Measurements from ENCODE around the gene CSRP1. TPM values are rescaled to one million over a fixed set of nuclear protein-coding genes. Genes with fewer than 3 reads are reported as not detected.
"Not testable (repeated sequence)": the region's sequence is repeated elsewhere in the genome, so short reads cannot be mapped to it uniquely, and the experiment has no call there.

The CSRP1 gene
- total RNA-seq, 1 experiment from 2014 or later, result 14.3 TPM

DNA sequence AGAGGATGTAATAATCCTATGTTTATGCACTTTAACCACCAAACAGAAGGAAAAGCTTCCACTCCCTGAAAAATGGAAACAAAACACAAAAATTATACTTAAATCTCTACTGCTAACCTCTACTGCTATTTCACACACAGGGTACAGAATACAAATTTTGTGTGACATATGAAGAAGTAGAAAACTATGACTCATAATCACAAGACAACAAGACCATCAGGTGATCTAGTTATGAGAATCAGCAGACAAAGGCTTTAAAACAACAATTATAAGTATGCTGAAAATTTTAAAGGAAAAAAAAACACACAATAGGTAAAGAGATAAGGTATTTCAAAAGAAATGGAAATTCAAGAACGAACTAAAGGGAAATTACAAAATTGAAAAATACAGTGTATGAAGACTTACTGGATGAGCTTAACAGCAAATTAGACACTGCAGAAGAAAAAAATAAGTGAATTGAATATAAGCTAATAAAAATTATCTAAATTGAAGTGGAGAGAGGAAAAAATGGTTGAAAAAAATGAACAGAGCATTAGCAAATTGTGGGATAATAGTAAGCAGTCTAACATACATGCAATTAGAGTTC is 18.4 kb upstream of the CSRP1 start:
- ChIA-PET CTCF (interaction anchor here (1.0 kb wide), 1 partner anchor 13 kb away, joined by 7 read pairs; no protein-coding TSS in a partner anchor), POLR2A (no interaction called here)
- Mint-ChIP-seq H3K4me1 (peaks cover 4% of the 10 kb centered on the region), H3K27ac (no peak overlapping the region), H3K36me3 (peaks cover 3% of the 10 kb centered on the region; the same call in 1 of the 2 replicates), H3K9me3 (peaks cover 13% of the 10 kb centered on the region), H3K27me3 (ENCODE audit: low read depth) (no peaks in the 10 kb centered on the region), H3K4me3 (no peak overlapping the region)
- no peak for ATAC-seq
- DNase-seq (ENCODE audit: low spot score), result no peak
- TF ChIP-seq ZNF263 (CRISPR knock-in tag; IDR thresholded peaks at IDR 0.05; ENCODE audit: low read depth), result no peak
- no peak for TF ChIP-seq FOXK1 (CRISPR knock-in tag; IDR thresholded peaks at IDR 0.05)
- no peak for TF ChIP-seq TP53 (CRISPR knock-in tag; IDR thresholded peaks at IDR 0.05)
- TF ChIP-seq CBFB (CRISPR knock-in tag; IDR thresholded peaks at IDR 0.05; ENCODE audit: low read depth), result no peak
- TF ChIP-seq E2F4 (CRISPR knock-in tag; IDR thresholded peaks at IDR 0.05; ENCODE audit: borderline replicate concordance, low read depth), result no peak
- TF ChIP-seq CDX4 (CRISPR knock-in tag; IDR thresholded peaks at IDR 0.05; ENCODE audit: borderline replicate concordance), result no peak
- TF ChIP-seq, protein P1, sequence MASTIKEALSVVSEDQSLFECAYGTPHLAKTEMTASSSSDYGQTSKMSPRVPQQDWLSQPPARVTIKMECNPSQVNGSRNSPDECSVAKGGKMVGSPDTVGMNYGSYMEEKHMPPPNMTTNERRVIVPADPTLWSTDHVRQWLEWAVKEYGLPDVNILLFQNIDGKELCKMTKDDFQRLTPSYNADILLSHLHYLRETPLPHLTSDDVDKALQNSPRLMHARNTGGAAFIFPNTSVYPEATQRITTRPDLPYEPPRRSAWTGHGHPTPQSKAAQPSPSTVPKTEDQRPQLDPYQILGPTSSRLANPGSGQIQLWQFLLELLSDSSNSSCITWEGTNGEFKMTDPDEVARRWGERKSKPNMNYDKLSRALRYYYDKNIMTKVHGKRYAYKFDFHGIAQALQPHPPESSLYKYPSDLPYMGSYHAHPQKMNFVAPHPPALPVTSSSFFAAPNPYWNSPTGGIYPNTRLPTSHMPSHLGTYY (CRISPR knock-in tag; IDR thresholded peaks at IDR 0.05), result no peak
- TF ChIP-seq, protein P2, sequence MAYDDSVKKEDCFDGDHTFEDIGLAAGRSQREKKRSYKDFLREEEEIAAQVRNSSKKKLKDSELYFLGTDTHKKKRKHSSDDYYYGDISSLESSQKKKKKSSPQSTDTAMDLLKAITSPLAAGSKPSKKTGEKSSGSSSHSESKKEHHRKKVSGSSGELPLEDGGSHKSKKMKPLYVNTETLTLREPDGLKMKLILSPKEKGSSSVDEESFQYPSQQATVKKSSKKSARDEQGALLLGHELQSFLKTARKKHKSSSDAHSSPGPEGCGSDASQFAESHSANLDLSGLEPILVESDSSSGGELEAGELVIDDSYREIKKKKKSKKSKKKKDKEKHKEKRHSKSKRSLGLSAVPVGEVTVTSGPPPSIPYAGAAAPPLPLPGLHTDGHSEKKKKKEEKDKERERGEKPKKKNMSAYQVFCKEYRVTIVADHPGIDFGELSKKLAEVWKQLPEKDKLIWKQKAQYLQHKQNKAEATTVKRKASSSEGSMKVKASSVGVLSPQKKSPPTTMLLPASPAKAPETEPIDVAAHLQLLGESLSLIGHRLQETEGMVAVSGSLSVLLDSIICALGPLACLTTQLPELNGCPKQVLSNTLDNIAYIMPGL (CRISPR knock-in tag; IDR thresholded peaks at IDR 0.05), result no peak
- TF ChIP-seq, protein P3, sequence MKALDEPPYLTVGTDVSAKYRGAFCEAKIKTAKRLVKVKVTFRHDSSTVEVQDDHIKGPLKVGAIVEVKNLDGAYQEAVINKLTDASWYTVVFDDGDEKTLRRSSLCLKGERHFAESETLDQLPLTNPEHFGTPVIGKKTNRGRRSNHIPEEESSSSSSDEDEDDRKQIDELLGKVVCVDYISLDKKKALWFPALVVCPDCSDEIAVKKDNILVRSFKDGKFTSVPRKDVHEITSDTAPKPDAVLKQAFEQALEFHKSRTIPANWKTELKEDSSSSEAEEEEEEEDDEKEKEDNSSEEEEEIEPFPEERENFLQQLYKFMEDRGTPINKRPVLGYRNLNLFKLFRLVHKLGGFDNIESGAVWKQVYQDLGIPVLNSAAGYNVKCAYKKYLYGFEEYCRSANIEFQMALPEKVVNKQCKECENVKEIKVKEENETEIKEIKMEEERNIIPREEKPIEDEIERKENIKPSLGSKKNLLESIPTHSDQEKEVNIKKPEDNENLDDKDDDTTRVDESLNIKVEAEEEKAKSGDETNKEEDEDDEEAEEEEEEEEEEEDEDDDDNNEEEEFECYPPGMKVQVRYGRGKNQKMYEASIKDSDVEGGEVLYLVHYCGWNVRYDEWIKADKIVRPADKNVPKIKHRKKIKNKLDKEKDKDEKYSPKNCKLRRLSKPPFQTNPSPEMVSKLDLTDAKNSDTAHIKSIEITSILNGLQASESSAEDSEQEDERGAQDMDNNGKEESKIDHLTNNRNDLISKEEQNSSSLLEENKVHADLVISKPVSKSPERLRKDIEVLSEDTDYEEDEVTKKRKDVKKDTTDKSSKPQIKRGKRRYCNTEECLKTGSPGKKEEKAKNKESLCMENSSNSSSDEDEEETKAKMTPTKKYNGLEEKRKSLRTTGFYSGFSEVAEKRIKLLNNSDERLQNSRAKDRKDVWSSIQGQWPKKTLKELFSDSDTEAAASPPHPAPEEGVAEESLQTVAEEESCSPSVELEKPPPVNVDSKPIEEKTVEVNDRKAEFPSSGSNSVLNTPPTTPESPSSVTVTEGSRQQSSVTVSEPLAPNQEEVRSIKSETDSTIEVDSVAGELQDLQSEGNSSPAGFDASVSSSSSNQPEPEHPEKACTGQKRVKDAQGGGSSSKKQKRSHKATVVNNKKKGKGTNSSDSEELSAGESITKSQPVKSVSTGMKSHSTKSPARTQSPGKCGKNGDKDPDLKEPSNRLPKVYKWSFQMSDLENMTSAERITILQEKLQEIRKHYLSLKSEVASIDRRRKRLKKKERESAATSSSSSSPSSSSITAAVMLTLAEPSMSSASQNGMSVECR (CRISPR knock-in tag; IDR thresholded peaks at IDR 0.05; ENCODE audit: borderline replicate concordance), result no peak
- no peak for TF ChIP-seq ZNF425 (CRISPR knock-in tag; conservative IDR thresholded peaks at IDR 0.05)
- TF ChIP-seq, protein P4, sequence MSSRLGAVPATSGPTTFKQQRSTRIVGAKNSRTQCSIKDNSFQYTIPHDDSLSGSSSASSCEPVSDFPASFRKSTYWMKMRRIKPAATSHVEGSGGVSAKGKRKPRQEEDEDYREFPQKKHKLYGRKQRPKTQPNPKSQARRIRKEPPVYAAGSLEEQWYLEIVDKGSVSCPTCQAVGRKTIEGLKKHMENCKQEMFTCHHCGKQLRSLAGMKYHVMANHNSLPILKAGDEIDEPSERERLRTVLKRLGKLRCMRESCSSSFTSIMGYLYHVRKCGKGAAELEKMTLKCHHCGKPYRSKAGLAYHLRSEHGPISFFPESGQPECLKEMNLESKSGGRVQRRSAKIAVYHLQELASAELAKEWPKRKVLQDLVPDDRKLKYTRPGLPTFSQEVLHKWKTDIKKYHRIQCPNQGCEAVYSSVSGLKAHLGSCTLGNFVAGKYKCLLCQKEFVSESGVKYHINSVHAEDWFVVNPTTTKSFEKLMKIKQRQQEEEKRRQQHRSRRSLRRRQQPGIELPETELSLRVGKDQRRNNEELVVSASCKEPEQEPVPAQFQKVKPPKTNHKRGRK (CRISPR knock-in tag; IDR thresholded peaks at IDR 0.05; ENCODE audit: borderline replicate concordance), result no peak
- TF ChIP-seq FOXJ3 (CRISPR knock-in tag; IDR thresholded peaks at IDR 0.05; ENCODE audit: borderline replicate concordance), result no peak
- no peak for TF ChIP-seq USF2 (CRISPR knock-in tag; IDR thresholded peaks at IDR 0.05)

DNA sequence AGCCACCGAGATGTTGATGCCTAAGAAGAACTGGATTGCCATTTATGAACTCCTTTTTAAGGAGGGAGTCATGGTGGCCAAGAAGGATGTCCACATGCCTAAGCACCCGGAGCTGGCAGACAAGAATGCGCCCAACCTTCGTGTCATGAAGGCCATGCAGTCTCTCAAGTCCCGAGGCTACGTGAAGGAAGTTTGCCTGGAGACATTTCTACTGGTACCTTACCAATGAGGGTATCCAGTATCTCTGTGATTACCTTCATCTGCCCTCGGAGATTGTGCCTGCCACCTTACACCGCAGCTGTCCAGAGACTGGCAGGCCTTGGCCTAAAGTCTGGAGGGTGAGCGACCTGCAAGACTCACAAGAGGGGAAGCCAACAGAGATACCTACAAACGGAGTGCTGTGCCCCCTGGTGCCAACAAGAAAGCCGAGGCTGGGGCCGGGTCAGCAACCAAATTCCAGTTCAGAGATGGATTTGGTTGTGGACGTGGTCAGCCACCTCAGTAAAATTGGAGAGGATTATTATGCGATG is 13.2 kb upstream of the CSRP1 start:
- ATAC-seq; H3K27ac Mint-ChIP-seq; POLR2A ChIA-PET; DNase-seq (ENCODE audit: low spot score); H3K9me3 Mint-ChIP-seq; H3K36me3 Mint-ChIP-seq; H3K4me3 Mint-ChIP-seq; H3K27me3 Mint-ChIP-seq (ENCODE audit: low read depth): not testable (repeated sequence)
- H3K4me1 Mint-ChIP-seq, result peaks cover 10% of the 10 kb centered on the region
- CTCF ChIA-PET, result interaction anchor here (2.6 kb wide), 1 partner anchor 39 kb away, joined by 9 read pairs; no protein-coding TSS in a partner anchor
